HEK293T (cell line): Measurements from ENCODE around the gene ZNF70.

ENCODE experiments used
- FOXM1 ChIP-seq: fragments of 450-650 bp; IDR thresholded peaks from 2 replicates; pipeline ENCODE4 v1.6.1; 2017; ENCODE audit warnings: mild to moderate bottlenecking, borderline replicate concordance
- SP1 ChIP-seq: fragments of 450-650 bp; IDR thresholded peaks from 2 replicates; pipeline ENCODE4 v1.6.1; 2017
- ZNF384 ChIP-seq: fragments of 450-650 bp; IDR thresholded peaks from 2 replicates; pipeline ENCODE4 v1.6.1; 2016

DNA sequence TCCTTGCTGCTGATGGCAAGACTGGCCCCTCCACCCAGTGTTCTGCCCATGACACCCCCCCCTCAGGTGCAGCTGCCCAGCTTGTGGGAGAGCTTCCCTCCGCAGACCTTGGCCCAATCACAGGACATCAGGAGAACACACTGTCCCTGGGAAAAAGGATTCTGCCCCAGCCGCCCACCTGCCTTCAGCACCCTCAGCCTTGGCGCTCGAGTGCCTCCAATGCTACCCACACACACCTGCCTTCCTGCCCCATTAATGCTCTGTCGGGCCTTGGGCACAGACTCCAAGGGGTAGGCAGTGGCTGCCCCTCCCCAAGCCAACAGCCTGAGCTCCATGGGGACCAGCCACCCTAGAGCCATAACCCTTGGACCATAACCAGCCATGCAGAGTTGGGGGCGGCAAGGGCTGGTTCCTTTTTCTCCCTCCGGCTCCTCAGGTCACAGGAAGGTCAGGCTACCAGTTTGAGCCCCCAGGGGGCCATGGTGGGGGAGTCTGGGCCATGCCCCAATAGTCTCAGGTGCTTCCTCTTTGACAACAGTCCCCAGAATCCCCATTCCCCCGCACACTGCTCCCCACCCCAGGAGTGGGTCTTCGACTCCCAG, 1.3 kb upstream of the ZNF70 start:
- no peak for TF ChIP-seq FOXM1
- TF ChIP-seq SP1: no peak
- no peak for TF ChIP-seq ZNF384
